GM10847 (cell line): ENCODE results near the gene FGGY.

ENCODE experiments used
- POLR2A ChIP-seq: IDR thresholded peaks from 2 replicates; pipeline ENCODE4 v1.6.1; 2011; ENCODE audit not compliant: insufficient read length; ENCODE audit errors: extremely low read depth

The FGGY gene

GRCh38 chr1:59705466-59706302, 408.8 kb downstream of the FGGY start:
- TF ChIP-seq POLR2A = no peak

DNA sequence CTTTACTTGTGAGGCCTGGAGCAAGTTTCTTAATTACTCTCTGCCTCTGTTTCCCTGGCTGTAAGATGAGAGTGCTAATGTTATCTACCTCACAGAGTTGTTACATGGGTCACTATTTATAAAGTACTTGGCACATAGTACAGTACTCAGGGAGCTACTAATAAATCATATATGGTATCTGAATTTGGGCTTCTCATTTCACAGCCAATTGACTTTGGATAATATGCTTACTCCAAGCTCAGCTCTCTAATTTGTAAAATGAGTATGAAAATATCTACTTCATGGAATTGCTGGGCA, 409.4 kb downstream of the FGGY start:
- no peak for TF ChIP-seq POLR2A

DNA sequence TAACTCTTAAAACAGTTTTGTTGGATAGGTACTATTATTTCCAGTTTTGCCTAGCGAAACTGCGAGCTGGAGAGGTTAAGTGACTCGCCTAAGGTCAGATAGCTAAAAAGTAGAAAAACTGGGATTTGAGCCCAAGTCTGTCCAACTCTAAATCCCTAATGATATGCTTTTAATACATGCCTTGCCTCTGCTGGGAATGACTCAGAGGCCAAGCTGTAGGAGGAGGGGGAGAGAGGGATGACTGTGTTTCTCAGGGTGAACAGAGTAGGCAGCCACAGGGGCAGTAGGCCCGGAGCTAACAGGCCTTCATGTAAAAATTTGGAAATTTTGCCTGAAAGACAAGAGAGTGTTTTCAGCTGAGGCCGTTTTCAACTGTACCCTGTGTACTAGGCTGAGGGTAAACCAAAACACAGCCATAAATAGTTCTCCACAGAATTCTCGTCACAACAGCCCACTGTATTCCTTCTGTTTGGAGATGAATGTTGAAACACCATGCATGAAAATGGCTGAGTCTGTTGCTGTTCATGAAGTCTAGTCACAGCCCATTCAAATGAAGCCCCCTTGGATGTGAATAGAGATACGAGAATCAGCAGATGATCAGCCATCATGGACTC, 410.4 kb downstream of the FGGY start:
- no peak for TF ChIP-seq POLR2A

- TF ChIP-seq POLR2A = no peak
Measured at GRCh38 chr1:59709333-59709732, 412.4 kb downstream of the FGGY start.

DNA sequence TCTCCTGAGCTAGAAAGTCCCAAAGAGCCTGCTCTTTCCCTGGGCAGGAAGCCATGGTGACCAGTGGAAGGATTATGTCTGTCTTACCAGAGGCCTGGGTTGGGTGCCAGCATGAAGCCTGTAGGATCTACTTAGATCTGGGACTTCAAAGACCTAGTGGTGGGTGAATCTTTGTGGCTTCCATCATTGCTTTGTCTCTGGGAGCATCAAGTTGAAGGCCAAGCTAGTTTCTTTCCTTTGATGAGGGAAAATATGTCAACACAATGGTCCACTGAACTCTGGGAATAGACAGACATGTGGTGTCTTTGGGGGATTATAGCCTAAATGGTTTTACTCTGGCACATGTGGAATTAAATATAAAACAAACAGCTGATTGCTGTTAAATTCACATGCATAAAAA, 417.3 kb downstream of the FGGY start:
- TF ChIP-seq POLR2A = no peak

- no peak for TF ChIP-seq POLR2A
Measured at GRCh38 chr1:59714966-59715365, 418.1 kb downstream of the FGGY start.

- TF ChIP-seq POLR2A = no peak
Measured at GRCh38 chr1:59716832-59717231, 419.9 kb downstream of the FGGY start.

- no peak for TF ChIP-seq POLR2A
Measured at GRCh38 chr1:59718064-59718988, 421.4 kb downstream of the FGGY start.

DNA sequence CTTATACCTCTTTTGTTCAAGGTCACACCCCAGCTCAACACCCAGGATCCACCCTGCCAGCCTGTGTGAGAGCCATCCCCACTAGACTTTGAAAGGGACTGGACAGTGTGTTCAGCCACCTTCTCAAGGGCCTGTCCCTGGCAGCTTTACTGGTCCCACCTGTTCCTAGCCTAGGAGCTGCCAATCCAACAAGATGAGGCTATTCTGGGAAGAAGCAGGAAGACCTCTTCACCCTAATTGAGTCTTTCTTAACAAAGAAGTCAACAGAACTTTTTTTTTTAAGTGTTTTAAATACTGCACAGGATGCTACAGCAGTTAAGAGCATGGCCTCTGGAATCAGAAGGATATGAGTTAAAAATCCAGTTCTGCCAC, 422.1 kb downstream of the FGGY start:
- no peak for TF ChIP-seq POLR2A

DNA sequence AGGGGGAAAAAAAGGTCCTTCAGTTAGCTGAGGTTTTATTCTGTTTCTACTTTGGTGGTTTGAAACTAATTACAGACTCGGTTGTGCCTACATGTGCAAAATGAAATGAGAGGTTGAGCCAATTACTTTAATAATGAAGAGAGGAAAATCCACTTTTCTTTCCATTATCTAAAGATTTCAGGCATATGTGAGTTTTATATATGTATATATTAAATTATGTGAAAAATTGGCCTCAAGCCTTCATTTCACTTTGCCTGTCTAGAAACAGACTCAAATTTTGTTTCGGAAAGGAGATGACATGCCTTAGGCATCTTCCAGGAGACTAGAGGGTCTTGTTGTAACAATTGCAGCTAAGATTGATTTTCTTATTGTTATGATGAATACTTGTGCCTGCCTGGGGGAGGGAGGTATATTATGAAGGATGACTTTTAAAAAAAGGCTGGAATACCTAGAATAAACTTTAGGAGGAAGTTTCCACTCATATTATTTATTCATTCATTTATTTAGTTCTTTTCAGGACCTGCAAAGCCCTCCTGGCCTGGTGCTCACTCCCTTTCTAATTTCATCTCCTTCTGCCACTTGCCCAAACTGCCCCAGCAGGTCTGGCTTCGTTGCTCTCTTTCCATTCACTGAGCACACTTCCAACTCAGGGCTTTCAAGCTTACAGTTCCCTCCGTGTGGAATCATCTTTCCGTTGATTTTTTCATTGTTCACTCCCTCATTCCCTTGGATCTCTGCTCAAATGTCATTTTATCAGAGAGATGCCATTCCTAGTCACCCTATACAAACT, 423.6 kb downstream of the FGGY start:
- no peak for TF ChIP-seq POLR2A

- no peak for TF ChIP-seq POLR2A
Measured at GRCh38 chr1:59730302-59730701, 433.4 kb downstream of the FGGY start.

- TF ChIP-seq POLR2A = no peak
Measured at GRCh38 chr1:59730759-59731478, 434.0 kb downstream of the FGGY start.

DNA sequence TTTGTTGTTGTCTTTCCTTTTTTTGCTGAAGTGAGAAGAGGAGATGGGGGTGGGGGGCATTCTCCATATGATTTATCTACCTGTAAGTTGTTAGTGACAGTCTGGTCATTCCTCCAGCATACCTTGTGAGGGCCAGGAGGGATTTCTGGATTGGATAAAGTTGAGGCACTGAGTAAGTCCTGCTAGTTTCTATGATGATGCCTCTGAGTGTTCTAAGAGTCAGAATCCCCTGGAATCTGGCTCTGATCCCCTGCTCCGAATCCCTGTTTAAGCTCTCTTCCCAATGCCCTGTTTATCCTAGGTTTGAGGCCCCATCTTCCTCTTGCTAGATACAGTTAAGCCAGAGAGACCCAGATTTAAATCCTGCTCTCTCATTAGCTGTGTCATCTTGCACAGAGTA, 434.7 kb downstream of the FGGY start:
- no peak for TF ChIP-seq POLR2A

- TF ChIP-seq POLR2A = no peak
Measured at GRCh38 chr1:59732214-59732955, 435.5 kb downstream of the FGGY start.
